ENCODE results near the gene LRRFIP2. TPM values are rescaled to one million over a fixed set of nuclear protein-coding genes. Genes with fewer than 3 reads are reported as not detected.

The LRRFIP2 gene
- total RNA-seq, 1 experiment from 2014 or later, result 40.2 TPM

DNA sequence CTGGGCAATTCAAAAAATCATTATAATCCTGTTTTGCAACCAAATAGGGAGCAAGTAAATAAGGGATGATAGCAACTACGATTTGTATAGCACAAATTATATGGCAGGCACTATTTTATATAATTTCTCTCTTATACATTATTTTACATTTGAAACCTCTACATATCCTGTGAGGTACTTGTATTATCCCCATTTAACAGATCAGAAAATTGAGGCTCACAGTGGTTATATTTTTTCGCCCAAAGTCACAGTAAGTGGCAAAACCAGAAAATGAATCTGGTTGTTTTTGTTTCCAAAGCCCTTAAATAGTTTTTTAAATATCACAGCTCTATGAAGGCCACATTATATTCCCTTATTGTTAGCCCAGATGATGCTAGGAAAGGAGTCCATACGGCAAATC, 106.8 kb downstream of the LRRFIP2 start:
- Histone ChIP-seq H3K27ac (ENCODE audit: low read depth, low read length, poor library complexity, severe bottlenecking) (no peak overlapping the region), H3K4me3 (ENCODE audit: low read depth, low read length, poor library complexity, severe bottlenecking) (no peak overlapping the region), H3K36me3 (ENCODE audit: insufficient read depth, low read length, poor library complexity, severe bottlenecking) (no peaks in the 10 kb centered on the region), H3K4me1 (ENCODE audit: insufficient read depth, low read length, poor library complexity, severe bottlenecking) (peaks cover 4% of the 10 kb centered on the region), H3K9me3 (ENCODE audit: low read depth, low read length, poor library complexity, severe bottlenecking) (no peaks in the 10 kb centered on the region), H3K27me3 (replicated peaks; ENCODE audit: insufficient read depth, low read depth, low read length, poor library complexity) (no peaks in the 10 kb centered on the region)
- ChIA-PET POLR2A (ENCODE audit: low non-redundant PET) (no interaction called here), CTCF (no interaction called here)
- no TSS peak for BruUV-seq (replicated peaks)
- DNase-seq (ENCODE audit: low spot score), result no peak
- TF ChIP-seq EZH2 (IDR thresholded peaks at IDR 0.05; ENCODE audit: borderline replicate concordance, low read depth, low read length, poor library complexity, severe bottlenecking) (no peak), CTCF (conservative IDR thresholded peaks at IDR 0.05; ENCODE audit: low read depth, low read length) (no peak)
- intact Hi-C loops (cut with micrococcal nuclease; ENCODE audit: unreplicated experiment), result no loop called here

GRCh38 chr3:37064747-37065146, 109.6 kb downstream of the LRRFIP2 start:
- Histone ChIP-seq H3K9me3 (ENCODE audit: low read depth, low read length, poor library complexity, severe bottlenecking) (no peaks in the 10 kb centered on the region), H3K36me3 (ENCODE audit: insufficient read depth, low read length, poor library complexity, severe bottlenecking) (no peaks in the 10 kb centered on the region), H3K27ac (ENCODE audit: low read depth, low read length, poor library complexity, severe bottlenecking) (no peak overlapping the region), H3K4me1 (ENCODE audit: insufficient read depth, low read length, poor library complexity, severe bottlenecking) (no peaks in the 10 kb centered on the region), H3K4me3 (ENCODE audit: low read depth, low read length, poor library complexity, severe bottlenecking) (no peak overlapping the region), H3K27me3 (replicated peaks; ENCODE audit: insufficient read depth, low read depth, low read length, poor library complexity) (no peaks in the 10 kb centered on the region)
- TF ChIP-seq CTCF (conservative IDR thresholded peaks at IDR 0.05; ENCODE audit: low read depth, low read length), result no peak
- TF ChIP-seq EZH2 (IDR thresholded peaks at IDR 0.05; ENCODE audit: borderline replicate concordance, low read depth, low read length, poor library complexity, severe bottlenecking), result no peak
- BruUV-seq (replicated peaks), result no TSS peak
- intact Hi-C loops (cut with micrococcal nuclease; ENCODE audit: unreplicated experiment), result no loop called here
- ChIA-PET CTCF (no interaction called here), POLR2A (ENCODE audit: low non-redundant PET) (no interaction called here)
- no peak for DNase-seq (ENCODE audit: low spot score)

DNA sequence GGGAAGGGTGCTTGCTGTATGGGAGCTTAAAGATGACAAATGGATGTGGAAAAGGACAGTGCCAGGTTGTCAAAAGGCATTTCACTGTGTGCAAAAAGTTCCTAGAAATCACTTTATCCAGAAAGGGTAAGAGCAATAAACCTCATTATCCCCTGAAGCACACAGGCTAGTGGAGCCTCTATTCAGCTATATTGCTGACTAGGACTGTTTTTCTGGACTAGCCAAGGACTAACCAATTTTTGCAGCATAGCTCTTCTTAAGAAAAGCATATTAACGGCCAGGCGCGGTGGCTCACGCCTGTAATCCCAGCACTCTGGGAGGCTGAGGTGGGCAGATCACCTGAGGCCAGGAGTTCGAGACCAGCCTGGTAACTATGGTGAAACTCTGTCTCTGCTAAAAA, 116.3 kb downstream of the LRRFIP2 start:
- no peak overlapping the region for H3K4me3 ChIP-seq (ENCODE audit: low read depth, low read length, poor library complexity, severe bottlenecking)
- H3K27me3 ChIP-seq (replicated peaks; ENCODE audit: insufficient read depth, low read depth, low read length, poor library complexity), result no peaks in the 10 kb centered on the region
- intact Hi-C loops (cut with micrococcal nuclease; ENCODE audit: unreplicated experiment), result no loop called here
- H3K9me3 ChIP-seq (ENCODE audit: low read depth, low read length, poor library complexity, severe bottlenecking), result no peaks in the 10 kb centered on the region
- peaks cover 14% of the 10 kb centered on the region for H3K4me1 ChIP-seq (ENCODE audit: insufficient read depth, low read length, poor library complexity, severe bottlenecking)
- DNase-seq (ENCODE audit: low spot score), result no peak
- no TSS peak for BruUV-seq (replicated peaks)
- CTCF ChIA-PET, result no interaction called here
- TF ChIP-seq CTCF (conservative IDR thresholded peaks at IDR 0.05; ENCODE audit: low read depth, low read length), result no peak
- POLR2A ChIA-PET (ENCODE audit: low non-redundant PET), result no interaction called here
- H3K36me3 ChIP-seq (ENCODE audit: insufficient read depth, low read length, poor library complexity, severe bottlenecking), result peaks cover 17% of the 10 kb centered on the region
- H3K27ac ChIP-seq (ENCODE audit: low read depth, low read length, poor library complexity, severe bottlenecking), result no peak overlapping the region
